RWPE1 (cell line): ENCODE results near the gene SELL.

Experiments used
- CTCF ChIA-PET: fragments of 350-600 bp; sonication (Branson Sonifier 250); formaldehyde crosslinking; extraction: SDS; loops from one replicate; lab custom pipeline; 2021; lab: Yijun Ruan, JAX
- POLR2A ChIA-PET: fragments of 400-600 bp; formaldehyde crosslinking; extraction: SDS; loops from one replicate; lab custom pipeline; 2020; ENCODE audit warnings: antibody characterized with exemption; ENCODE audit not compliant: low non-redundant PET; lab: Yijun Ruan, JAX
- DNase-seq: peaks from one replicate; pipeline ENCODE4 v3.0.0; 2012; ENCODE audit warnings: low spot score
- H3K27ac ChIP-seq: fragments of 450-650 bp; 2 replicates; pipeline ENCODE4 v1.5.1; 2017
- CTCF ChIP-seq: fragments of 450-650 bp; conservative IDR thresholded peaks from 2 replicates; pipeline ENCODE4 v1.5.1; 2017; ENCODE audit warnings: low read depth, mild to moderate bottlenecking

Gene SELL

GRCh38 chr1:169648709-169649108 lies 62.7 kb downstream of the SELL start:
- POLR2A ChIA-PET = no interaction called here
- no peak for TF ChIP-seq CTCF
- H3K27ac ChIP-seq = no peak overlapping the region
- CTCF ChIA-PET = no interaction called here
- DNase-seq = no peak

- no peak overlapping the region for H3K27ac ChIP-seq
- no peak for TF ChIP-seq CTCF
- ChIA-PET CTCF (no interaction called here), POLR2A (no interaction called here)
- no peak for DNase-seq
Measured at GRCh38 chr1:169648187-169648586, 63.2 kb downstream of the SELL start.

GRCh38 chr1:169647512-169647911 lies 63.9 kb downstream of the SELL start:
- CTCF ChIA-PET = interaction anchor here (0.8 kb wide), 1 partner anchor 858 kb away, joined by 4 read pairs; no protein-coding TSS in a partner anchor

GRCh38 chr1:169644297-169644696 lies 67.1 kb downstream of the SELL start:
- ChIA-PET POLR2A (no interaction called here), CTCF (no interaction called here)
- no peak for TF ChIP-seq CTCF
- no peak overlapping the region for H3K27ac ChIP-seq
- DNase-seq = no peak

More at GRCh38 chr1:169647512-169647911, 63.9 kb downstream of the SELL start:
- no peak for DNase-seq
- POLR2A ChIA-PET = no interaction called here
- TF ChIP-seq CTCF = no peak
- H3K27ac ChIP-seq = no peak overlapping the region
